Activated B cell treated with CpG ODN at 0.5 μM for 24 hours (primary cell): ENCODE data around the gene CEP43. TPM values are rescaled to one million over a fixed set of nuclear protein-coding genes. Genes with fewer than 3 reads are reported as not detected.

Source experiments
- ATAC-seq: fragments of 200-7000 bp; cut with Tn5 transposase; one replicate; pipeline ENCODE4 v1.10.0; 2021; ENCODE audit warnings: low read depth, mild to moderate bottlenecking, moderate library complexity
- CTCF ChIA-PET: fragments of 350-600 bp; sonication (Branson Sonifier 250); formaldehyde crosslinking; loops from one replicate; lab custom pipeline; 2021; ENCODE audit warnings: antibody characterized with exemption; lab: Charles Lee
- POLR2A ChIA-PET: fragments of 350-600 bp; sonication (Branson Sonifier 250); formaldehyde crosslinking; loops from one replicate; lab custom pipeline; 2021; ENCODE audit warnings: antibody characterized with exemption; lab: Charles Lee
- DNase-seq: peaks from one replicate; pipeline ENCODE4 v3.0.0; 2022
- H3K27ac Mint-ChIP-seq: one replicate; pipeline ENCODE4 v1.8.0; 2020; ENCODE audit warnings: mixed read lengths
- H3K27me3 Mint-ChIP-seq: one replicate; pipeline ENCODE4 v1.8.0; 2021; ENCODE audit warnings: mixed read lengths
- H3K36me3 Mint-ChIP-seq: one replicate; pipeline ENCODE4 v1.8.0; 2021; ENCODE audit warnings: low read depth, mixed read lengths
- H3K4me1 Mint-ChIP-seq: one replicate; pipeline ENCODE4 v1.8.0; 2021; ENCODE audit warnings: mixed read lengths
- H3K4me3 Mint-ChIP-seq: one replicate; pipeline ENCODE4 v1.8.0; 2020; ENCODE audit warnings: mild to moderate bottlenecking, mixed read lengths
- H3K9me3 Mint-ChIP-seq: one replicate; pipeline ENCODE4 v1.8.0; 2020; ENCODE audit warnings: mixed read lengths
- CTCF ChIP-seq: fragments of 200-600 bp; IDR thresholded peaks from one replicate; pipeline ENCODE4 v1.8.0; 2022; ENCODE audit warnings: antibody characterized with exemption, mild to moderate bottlenecking
- intact Hi-C: fragments of 100-400 bp; cut with micrococcal nuclease; formaldehyde crosslinking; loops from one replicate; pipeline ENCODE4 v1.15.1; 2024
- total RNA-seq: library from RNA; stranded (reverse); gene quantifications from 2 replicates; pipeline ENCODE4 v1.2.3, GENCODE V29; 2022

The CEP43 gene
- total RNA-seq, 1 donor from 2014 or later = 31.0 TPM

- CTCF ChIA-PET = no interaction called here
- no peak overlapping the region for H3K27ac Mint-ChIP-seq
- peaks cover 5% of the 10 kb centered on the region for H3K9me3 Mint-ChIP-seq
- ATAC-seq = no peak
- peaks cover 20% of the 10 kb centered on the region for H3K4me1 Mint-ChIP-seq
- intact Hi-C loops = no loop called here
- no peak overlapping the region for H3K4me3 Mint-ChIP-seq
- H3K27me3 Mint-ChIP-seq = no peaks in the 10 kb centered on the region
- no peak for DNase-seq
- POLR2A ChIA-PET = no interaction called here
- TF ChIP-seq CTCF = no peak
- no peaks in the 10 kb centered on the region for H3K36me3 Mint-ChIP-seq
Measured at GRCh38 chr6:166966268-166966667, 32.9 kb upstream of the CEP43 start.

- intact Hi-C loops = no loop called here
- ChIA-PET POLR2A (interaction anchor here (0.9 to 2.8 kb wide), 2 partner anchors 10 to 14 kb away, joined by 4 to 12 read pairs; partner anchors contain the start of gene RNASET2), CTCF (interaction anchor here (2.1 kb wide), 1 partner anchor 20 kb away, joined by 8 read pairs; no protein-coding TSS in a partner anchor)
- H3K4me1 Mint-ChIP-seq = peaks cover 15% of the 10 kb centered on the region
- no peak for ATAC-seq
- TF ChIP-seq CTCF = no peak
- H3K4me3 Mint-ChIP-seq = no peak overlapping the region
- peak overlapping the region; percentile 47 for H3K27ac Mint-ChIP-seq
- no peak for DNase-seq
- no peaks in the 10 kb centered on the region for H3K36me3 Mint-ChIP-seq
- H3K27me3 Mint-ChIP-seq = no peaks in the 10 kb centered on the region
- H3K9me3 Mint-ChIP-seq = no peaks in the 10 kb centered on the region
Measured at GRCh38 chr6:166969390-166970002, 29.7 kb upstream of the CEP43 start.

- DNase-seq = no peak
- H3K27me3 Mint-ChIP-seq = no peaks in the 10 kb centered on the region
- H3K27ac Mint-ChIP-seq = no peak overlapping the region
- TF ChIP-seq CTCF = no peak
- H3K36me3 Mint-ChIP-seq = no peaks in the 10 kb centered on the region
- ChIA-PET POLR2A (interaction anchor here (0.9 to 2.8 kb wide), 2 partner anchors 10 to 14 kb away, joined by 4 to 12 read pairs; partner anchors contain the start of gene RNASET2), CTCF (interaction anchor here (2.1 kb wide), 1 partner anchor 19 kb away, joined by 8 read pairs; no protein-coding TSS in a partner anchor)
- H3K4me3 Mint-ChIP-seq = no peak overlapping the region
- peaks cover 15% of the 10 kb centered on the region for H3K4me1 Mint-ChIP-seq
- no peak for ATAC-seq
- intact Hi-C loops = no loop called here
- no peaks in the 10 kb centered on the region for H3K9me3 Mint-ChIP-seq
Measured at GRCh38 chr6:166970091-166970490, 29.1 kb upstream of the CEP43 start.

GRCh38 chr6:166970776-166971175 is 28.4 kb upstream of the CEP43 start:
- intact Hi-C loops = no loop called here
- Mint-ChIP-seq H3K9me3 (no peaks in the 10 kb centered on the region), H3K4me1 (peaks cover 15% of the 10 kb centered on the region), H3K36me3 (no peaks in the 10 kb centered on the region), H3K27ac (no peak overlapping the region), H3K27me3 (no peaks in the 10 kb centered on the region), H3K4me3 (no peak overlapping the region)
- ATAC-seq = no peak
- no peak for TF ChIP-seq CTCF
- CTCF ChIA-PET = no interaction called here
- POLR2A ChIA-PET = interaction anchor here (2.8 kb wide), 1 partner anchor 15 kb away, joined by 12 read pairs; the partner anchor contains the start of gene RNASET2
- DNase-seq = no peak

GRCh38 chr6:166971271-166971670 is 27.9 kb upstream of the CEP43 start:
- peaks cover 15% of the 10 kb centered on the region for H3K4me1 Mint-ChIP-seq
- no peak for TF ChIP-seq CTCF
- intact Hi-C loops = no loop called here
- ChIA-PET CTCF (interaction anchor here (1.2 kb wide), 1 partner anchor 10 kb away, joined by 3 read pairs; no protein-coding TSS in a partner anchor), POLR2A (interaction anchor here (0.6 kb wide), 1 partner anchor 9 kb away, joined by 4 read pairs; no protein-coding TSS in a partner anchor)
- no peak for ATAC-seq
- DNase-seq = no peak
- no peak overlapping the region for H3K27ac Mint-ChIP-seq
- H3K9me3 Mint-ChIP-seq = no peaks in the 10 kb centered on the region
- H3K36me3 Mint-ChIP-seq = no peaks in the 10 kb centered on the region
- H3K4me3 Mint-ChIP-seq = no peak overlapping the region
- H3K27me3 Mint-ChIP-seq = no peaks in the 10 kb centered on the region
